Trophoblast cell (in vitro differentiated cells and primary cell): Measurements from ENCODE around the gene LCLAT1.

ENCODE experiments used
- DNase-seq, 2 donors: peaks; one replicate each; pipeline ENCODE4 v3.0.0-alpha.2; 2016
- H2AFZ ChIP-seq: 2 replicates; pipeline ENCODE4 v1.6.1; 2013; ENCODE audit warnings: low read length, moderate library complexity, mild to moderate bottlenecking; ENCODE audit not compliant: insufficient read depth, poor library complexity
- H2AK5ac ChIP-seq: 2 replicates; pipeline ENCODE4 v1.6.1; 2013; ENCODE audit warnings: mild to moderate bottlenecking, low read length
- H2BK120ac ChIP-seq: 2 replicates; pipeline ENCODE4 v1.6.1; 2013; ENCODE audit warnings: low read length, mild to moderate bottlenecking, moderate library complexity; ENCODE audit not compliant: insufficient read depth, poor library complexity
- H2BK12ac ChIP-seq: 2 replicates; pipeline ENCODE4 v1.6.1; 2013; ENCODE audit warnings: mild to moderate bottlenecking, low read length, moderate library complexity
- H2BK5ac ChIP-seq: 2 replicates; pipeline ENCODE4 v1.6.1; 2013; ENCODE audit warnings: low read length, low read depth, moderate library complexity, mild to moderate bottlenecking; ENCODE audit not compliant: poor library complexity
- H3K14ac ChIP-seq: 2 replicates; pipeline ENCODE4 v1.6.1; 2013; ENCODE audit warnings: mild to moderate bottlenecking, low read length
- H3K18ac ChIP-seq: 2 replicates; pipeline ENCODE4 v1.6.1; 2013; ENCODE audit warnings: mild to moderate bottlenecking, low read length
- H3K23ac ChIP-seq: 2 replicates; pipeline ENCODE4 v1.6.1; 2013; ENCODE audit warnings: low read length
- H3K27ac ChIP-seq: 2 replicates; pipeline ENCODE4 v1.5.1; 2013; ENCODE audit warnings: low read depth, mild to moderate bottlenecking, inconsistent platforms, low read length, moderate library complexity
- H3K27me3 ChIP-seq: 2 replicates; pipeline ENCODE4 v1.6.1; 2013; ENCODE audit warnings: inconsistent platforms, mild to moderate bottlenecking, low read length, moderate library complexity; ENCODE audit not compliant: insufficient read depth
- H3K36me3 ChIP-seq, 2 experiments: 1 replicate in 1 of 2; 2 replicates in 1 of 2; pipeline ENCODE4 v1.6.1; 2013; ENCODE audit warnings: low read length in 2 of 2, mild to moderate bottlenecking in 2 of 2, moderate library complexity in 1 of 2; ENCODE audit not compliant: insufficient read depth in 2 of 2, control insufficient read depth in 1 of 2
- H3K4ac ChIP-seq: 2 replicates; pipeline ENCODE4 v1.6.1; 2013; ENCODE audit warnings: low read depth, mild to moderate bottlenecking, low read length, moderate library complexity
- H3K4me1 ChIP-seq, 2 experiments: 1 replicate in 1 of 2; 2 replicates in 1 of 2; pipeline ENCODE4 v1.6.1; 2013; ENCODE audit warnings: low read length in 2 of 2, mild to moderate bottlenecking in 2 of 2, moderate library complexity in 1 of 2; ENCODE audit not compliant: insufficient read depth in 2 of 2, control insufficient read depth in 1 of 2
- H3K4me2 ChIP-seq: 2 replicates; pipeline ENCODE4 v1.6.1; 2013; ENCODE audit warnings: inconsistent platforms, mild to moderate bottlenecking, low read length, moderate library complexity
- H3K4me3 ChIP-seq: 2 replicates; pipeline ENCODE4 v1.5.1; 2013; ENCODE audit warnings: mild to moderate bottlenecking, low read depth, low read length, inconsistent platforms
- H3K79me1 ChIP-seq: one replicate; pipeline ENCODE4 v1.6.1; 2013; ENCODE audit warnings: low read length
- H3K79me2 ChIP-seq: 2 replicates; pipeline ENCODE4 v1.6.1; 2013; ENCODE audit warnings: low read length, mild to moderate bottlenecking; ENCODE audit not compliant: control insufficient read depth, insufficient read depth, poor library complexity
- H3K9ac ChIP-seq: 2 replicates; pipeline ENCODE4 v1.6.1; 2013; ENCODE audit warnings: mild to moderate bottlenecking, low read length
- H3K9me3 ChIP-seq: 2 replicates; pipeline ENCODE4 v1.6.1; 2013; ENCODE audit warnings: low read depth, mild to moderate bottlenecking, control low read depth, inconsistent platforms, low read length; ENCODE audit not compliant: insufficient read depth
- H4K12ac ChIP-seq: 2 replicates; pipeline ENCODE4 v1.6.1; 2013; ENCODE audit warnings: low read depth, mild to moderate bottlenecking, low read length, moderate library complexity
- H4K8ac ChIP-seq: 2 replicates; pipeline ENCODE4 v1.6.1; 2013; ENCODE audit warnings: low read depth, mild to moderate bottlenecking, low read length, moderate library complexity
- H4K91ac ChIP-seq: one replicate; pipeline ENCODE4 v1.6.1; 2013; ENCODE audit warnings: low read depth, mild to moderate bottlenecking, low read length, moderate library complexity
- WGBS: extraction: QIAGEN DNeasy Blood & Tissue Kit; methylation state at CpG from one replicate; pipeline ENCODE4 v1.1.7; 2013; ENCODE audit warnings: missing lambda C conversion rate; ENCODE audit not compliant: insufficient read length, insufficient coverage; ENCODE audit errors: extremely low coverage; 5-methylcytosine and 5-hydroxymethylcytosine counted together

LCLAT1 gene

GRCh38 chr2:30434708-30435107 is 12.3 kb upstream of the LCLAT1 start:
- H4K12ac ChIP-seq = no peak overlapping the region
- H4K8ac ChIP-seq = peak overlapping the region; percentile 3
- no peaks in the 10 kb centered on the region for H3K79me2 ChIP-seq
- peak overlapping the region; percentile 74 for H2BK12ac ChIP-seq
- DNase-seq = no peak
- H3K4me2 ChIP-seq = no peak overlapping the region
- peak overlapping the region; percentile 39 for H3K4ac ChIP-seq
- peak overlapping the region; percentile 73 for H2BK5ac ChIP-seq
- no peak overlapping the region for H3K27ac ChIP-seq
- H3K9me3 ChIP-seq = no peaks in the 10 kb centered on the region
- H3K4me1 ChIP-seq = peaks cover 5 to 9% of the 10 kb centered on the region in 2 experiments
- WGBS = no CpG with 5 or more reads among the region's 4 CpGs
- peak overlapping the region; percentile 86 for H4K91ac ChIP-seq
- H3K27me3 ChIP-seq = no peaks in the 10 kb centered on the region
- no peak overlapping the region for H3K23ac ChIP-seq
- no peaks in the 10 kb centered on the region for H3K36me3 ChIP-seq
- peak overlapping the region; percentile 72 for H3K18ac ChIP-seq
- peak overlapping the region; percentile 85 for H2AK5ac ChIP-seq
- H3K79me1 ChIP-seq = peaks cover 13% of the 10 kb centered on the region
- H3K4me3 ChIP-seq = no peak overlapping the region
- no peak overlapping the region for H3K9ac ChIP-seq
- H3K14ac ChIP-seq = peak overlapping the region; percentile 18
- no peak overlapping the region for H2AFZ ChIP-seq
- peak overlapping the region; percentile 91 for H2BK120ac ChIP-seq

- H3K23ac ChIP-seq = no peak overlapping the region
- no peaks in the 10 kb centered on the region for H3K79me2 ChIP-seq
- H4K8ac ChIP-seq = no peak overlapping the region
- no peak overlapping the region for H4K91ac ChIP-seq
- H3K27me3 ChIP-seq = no peaks in the 10 kb centered on the region
- H3K79me1 ChIP-seq = peaks cover 13% of the 10 kb centered on the region
- no peak overlapping the region for H3K4me2 ChIP-seq
- H3K14ac ChIP-seq = no peak overlapping the region
- no peak overlapping the region for H4K12ac ChIP-seq
- no peak overlapping the region for H3K18ac ChIP-seq
- no peak overlapping the region for H3K4me3 ChIP-seq
- no peak overlapping the region for H2AK5ac ChIP-seq
- H2BK12ac ChIP-seq = peak overlapping the region; percentile 62
- WGBS = no CpG with 5 or more reads among the region's 1 CpG
- no peak for DNase-seq
- H2BK5ac ChIP-seq = no peak overlapping the region
- H2BK120ac ChIP-seq = no peak overlapping the region
- H3K9ac ChIP-seq = no peak overlapping the region
- H3K9me3 ChIP-seq = no peaks in the 10 kb centered on the region
- no peak overlapping the region for H2AFZ ChIP-seq
- no peaks in the 10 kb centered on the region for H3K36me3 ChIP-seq
- H3K27ac ChIP-seq = no peak overlapping the region
- peaks cover 5 to 9% of the 10 kb centered on the region in 2 experiments for H3K4me1 ChIP-seq
- no peak overlapping the region for H3K4ac ChIP-seq
These were observed 10.1 kb upstream of the LCLAT1 start for GRCh38 chr2:30436859-30437435.

GRCh38 chr2:30437809-30438548 is 9.1 kb upstream of the LCLAT1 start:
- H3K36me3 ChIP-seq = no peaks in the 10 kb centered on the region
- no peak overlapping the region for H3K27ac ChIP-seq
- no peak overlapping the region for H4K12ac ChIP-seq

GRCh38 chr2:30439296-30439695 is 7.8 kb upstream of the LCLAT1 start:
- Histone ChIP-seq H2BK12ac (no peak overlapping the region), H3K4me2 (no peak overlapping the region), H2AK5ac (no peak overlapping the region), H3K27ac (no peak overlapping the region), H4K8ac (no peak overlapping the region), H3K79me1 (peaks cover 8% of the 10 kb centered on the region), H2AFZ (no peak overlapping the region), H3K14ac (no peak overlapping the region), H3K23ac (no peak overlapping the region), H2BK120ac (no peak overlapping the region), H3K36me3 (no peaks in the 10 kb centered on the region), H3K18ac (no peak overlapping the region), H3K9me3 (no peaks in the 10 kb centered on the region), H4K91ac (no peak overlapping the region), H3K4me1 (peaks cover 2 to 7% of the 10 kb centered on the region in 2 experiments), H3K9ac (no peak overlapping the region), H4K12ac (no peak overlapping the region), H3K79me2 (no peaks in the 10 kb centered on the region), H3K4ac (no peak overlapping the region), H3K27me3 (no peaks in the 10 kb centered on the region), H2BK5ac (no peak overlapping the region), H3K4me3 (no peak overlapping the region)
- no peak for DNase-seq
- WGBS = no CpG with 5 or more reads among the region's 3 CpGs

More at GRCh38 chr2:30437809-30438548, 9.1 kb upstream of the LCLAT1 start:
- Histone ChIP-seq H3K14ac (no peak overlapping the region), H3K79me2 (no peaks in the 10 kb centered on the region), H3K23ac (no peak overlapping the region), H3K4me1 (peaks cover 5 to 9% of the 10 kb centered on the region in 2 experiments), H4K91ac (no peak overlapping the region), H3K79me1 (peaks cover 13% of the 10 kb centered on the region), H4K8ac (no peak overlapping the region), H2AK5ac (no peak overlapping the region), H3K18ac (no peak overlapping the region), H3K9me3 (no peaks in the 10 kb centered on the region), H3K4me2 (no peak overlapping the region), H3K4ac (no peak overlapping the region), H2BK5ac (no peak overlapping the region), H2BK12ac (no peak overlapping the region), H3K27me3 (no peaks in the 10 kb centered on the region), H3K9ac (no peak overlapping the region), H2BK120ac (no peak overlapping the region), H2AFZ (no peak overlapping the region), H3K4me3 (no peak overlapping the region)
- WGBS = no CpG with 5 or more reads among the region's 4 CpGs
- DNase-seq = no peak
